GM19035 (cell line): Measurements from ENCODE around the gene FTO.

Experiments used
- ATAC-seq: cut with Tn5 transposase; IDR thresholded peaks from one replicate; pipeline ENCODE4 v1.9.1; 2021; ENCODE audit not compliant: unreplicated experiment

The FTO gene

DNA sequence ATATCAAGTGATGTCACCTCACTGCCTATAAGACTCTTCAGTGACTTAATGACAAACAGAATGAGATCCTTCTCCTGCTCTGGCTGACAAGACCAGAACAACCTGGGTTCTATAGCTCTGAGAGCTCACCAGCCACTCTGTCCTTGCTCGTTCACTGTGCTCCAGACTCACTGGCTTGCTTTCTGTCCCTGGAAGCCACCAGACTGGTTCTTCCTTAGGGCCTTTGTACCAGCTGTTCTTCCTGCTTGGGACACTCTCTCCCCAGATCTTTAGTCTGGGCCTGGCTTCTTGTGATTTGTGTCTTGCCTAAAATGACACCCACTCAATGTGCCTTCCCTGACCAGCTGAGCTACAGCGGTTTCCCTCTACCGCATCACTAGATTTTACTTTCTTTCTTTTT lies 76.1 kb downstream of the FTO start:
- ATAC-seq: no peak

DNA sequence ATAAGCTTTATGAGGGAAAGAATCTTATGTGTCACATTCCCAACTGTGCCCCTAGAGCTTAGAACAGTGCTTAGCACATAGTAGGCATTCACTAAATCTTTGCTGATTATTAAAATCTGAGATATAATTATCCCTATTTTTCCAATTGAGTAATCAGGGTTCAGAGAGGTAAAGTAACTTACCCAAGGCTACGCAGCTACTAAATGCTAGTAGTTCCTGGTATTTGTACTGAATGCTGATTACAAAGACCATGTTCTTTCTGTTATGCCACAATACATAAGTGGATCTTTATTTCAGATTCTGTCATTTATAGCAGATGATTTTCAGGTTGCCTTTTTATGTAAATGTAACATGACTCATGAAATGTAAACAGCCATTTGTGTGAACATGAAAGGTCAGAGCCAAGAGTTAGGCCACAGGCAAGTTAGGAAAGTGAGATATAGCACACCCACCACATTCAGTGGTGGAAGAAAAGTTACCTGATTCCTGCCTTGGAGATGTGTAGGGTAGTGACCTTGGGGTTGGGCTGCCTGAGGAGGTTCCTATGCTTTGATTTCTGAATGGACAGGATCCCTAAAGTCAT lies 77.2 kb downstream of the FTO start:
- ATAC-seq: no peak

DNA sequence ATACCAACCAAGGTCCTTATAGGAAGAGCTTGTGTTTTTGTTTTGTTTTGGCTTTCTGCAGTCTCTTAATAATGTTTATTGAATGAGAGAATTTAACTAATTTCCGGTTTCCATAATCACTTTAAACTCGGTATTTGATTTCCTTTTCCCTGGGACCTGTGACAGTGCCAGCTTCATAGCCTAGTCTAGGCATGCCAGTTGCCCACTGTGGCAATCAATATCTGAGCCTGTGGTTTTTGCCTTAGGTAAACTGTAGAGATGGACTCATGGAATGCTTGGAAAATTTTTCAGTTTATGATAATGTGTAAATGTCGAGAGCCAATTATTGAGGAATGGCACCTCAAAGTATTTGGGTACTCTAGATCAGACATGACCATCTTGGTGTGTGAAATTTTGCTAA lies 78.2 kb downstream of the FTO start:
- ATAC-seq: no peak

DNA sequence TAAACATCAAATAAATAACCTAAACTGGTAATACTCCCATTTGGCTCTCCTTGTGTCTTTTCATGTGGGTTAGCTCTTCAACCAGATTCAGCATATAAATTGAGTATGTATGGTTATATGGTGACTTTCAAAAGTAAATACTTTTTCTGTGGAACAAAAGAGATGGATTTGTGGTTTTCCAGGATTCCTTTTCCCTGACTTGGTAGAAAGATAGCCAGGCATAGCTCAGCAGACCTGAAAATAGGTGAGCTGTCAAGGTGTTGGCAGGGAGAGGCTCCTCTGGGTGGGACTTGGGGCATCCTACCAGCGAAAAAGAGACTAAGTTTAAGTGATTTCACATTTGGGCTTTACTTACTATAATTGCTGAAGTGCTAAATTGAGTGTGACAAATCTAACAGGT lies 80.3 kb downstream of the FTO start:
- no peak for ATAC-seq

DNA sequence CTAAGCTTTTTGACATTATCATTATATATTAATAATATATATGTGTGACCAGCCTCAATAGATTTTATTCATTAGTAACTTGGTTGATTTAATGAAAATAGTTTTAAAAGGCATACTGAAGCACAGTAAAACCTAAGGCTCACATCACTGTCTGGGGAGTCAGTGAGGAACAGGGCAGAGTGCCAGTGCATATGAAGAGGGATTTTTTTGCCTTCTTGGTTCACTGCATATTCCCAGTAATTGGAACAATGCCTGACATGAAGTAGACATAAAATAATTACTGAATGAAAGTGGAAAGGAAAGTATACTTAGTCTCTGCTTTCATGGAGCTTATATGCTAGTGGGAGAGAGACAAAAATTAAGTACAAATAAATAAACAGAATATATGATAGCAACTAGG lies 81.1 kb downstream of the FTO start:
- no peak for ATAC-seq

DNA sequence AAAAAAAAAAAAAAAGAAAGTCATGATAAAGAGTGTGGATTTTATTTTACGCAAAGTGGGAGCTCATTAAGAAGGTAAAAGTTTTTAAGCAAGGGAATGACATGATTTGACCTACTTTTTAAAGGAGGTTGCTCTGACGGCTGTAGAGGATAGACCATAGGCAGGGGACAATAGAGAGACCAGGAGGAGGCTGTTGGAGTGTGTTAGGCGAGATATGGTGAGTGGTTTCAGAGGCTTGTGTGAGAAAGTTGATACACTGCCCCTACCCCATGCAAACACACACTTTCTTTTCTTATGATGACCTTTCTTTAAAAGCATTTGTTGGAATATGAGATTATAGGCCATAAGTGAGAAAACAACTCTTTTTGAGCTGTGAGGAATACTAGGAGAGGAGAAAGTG lies 82.0 kb downstream of the FTO start:
- ATAC-seq: no peak

DNA sequence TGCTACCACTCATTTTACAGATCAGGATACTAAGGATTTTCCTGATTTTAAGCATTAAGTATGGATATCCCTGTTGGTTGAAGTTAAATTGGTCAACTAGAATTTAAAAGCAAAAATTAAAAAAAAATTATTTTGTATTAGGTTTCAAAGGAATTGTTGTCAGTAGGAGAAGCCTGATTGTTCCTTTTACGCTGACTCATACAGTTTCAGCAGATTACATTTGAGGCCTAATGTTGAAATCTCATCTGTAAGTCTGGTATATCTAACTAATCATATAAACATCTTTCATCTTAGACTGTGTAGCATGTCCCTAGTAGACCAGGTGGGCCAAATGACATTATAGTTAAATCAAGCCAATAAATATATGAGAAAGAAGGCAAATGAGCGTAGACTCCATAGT lies 83.5 kb downstream of the FTO start:
- no peak for ATAC-seq

DNA sequence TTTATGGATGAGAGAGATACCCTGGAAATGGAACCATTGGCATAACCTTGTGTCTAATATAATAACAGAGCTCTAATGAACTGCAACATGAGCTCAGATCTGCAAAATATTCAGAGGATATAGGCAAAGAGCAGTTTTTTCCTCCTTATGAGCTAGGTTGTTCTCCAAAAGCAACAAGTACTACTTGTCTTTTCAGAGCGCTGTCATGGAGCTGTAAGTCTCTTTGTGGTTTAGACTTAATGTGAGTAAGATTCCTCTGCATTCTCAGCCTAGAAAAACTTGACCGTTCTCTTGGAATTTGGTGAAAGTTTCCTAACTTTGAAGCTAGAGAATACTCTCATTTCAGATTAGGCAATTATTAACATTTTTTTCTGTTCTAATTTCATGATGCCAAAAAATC lies 85.2 kb downstream of the FTO start:
- no peak for ATAC-seq

DNA sequence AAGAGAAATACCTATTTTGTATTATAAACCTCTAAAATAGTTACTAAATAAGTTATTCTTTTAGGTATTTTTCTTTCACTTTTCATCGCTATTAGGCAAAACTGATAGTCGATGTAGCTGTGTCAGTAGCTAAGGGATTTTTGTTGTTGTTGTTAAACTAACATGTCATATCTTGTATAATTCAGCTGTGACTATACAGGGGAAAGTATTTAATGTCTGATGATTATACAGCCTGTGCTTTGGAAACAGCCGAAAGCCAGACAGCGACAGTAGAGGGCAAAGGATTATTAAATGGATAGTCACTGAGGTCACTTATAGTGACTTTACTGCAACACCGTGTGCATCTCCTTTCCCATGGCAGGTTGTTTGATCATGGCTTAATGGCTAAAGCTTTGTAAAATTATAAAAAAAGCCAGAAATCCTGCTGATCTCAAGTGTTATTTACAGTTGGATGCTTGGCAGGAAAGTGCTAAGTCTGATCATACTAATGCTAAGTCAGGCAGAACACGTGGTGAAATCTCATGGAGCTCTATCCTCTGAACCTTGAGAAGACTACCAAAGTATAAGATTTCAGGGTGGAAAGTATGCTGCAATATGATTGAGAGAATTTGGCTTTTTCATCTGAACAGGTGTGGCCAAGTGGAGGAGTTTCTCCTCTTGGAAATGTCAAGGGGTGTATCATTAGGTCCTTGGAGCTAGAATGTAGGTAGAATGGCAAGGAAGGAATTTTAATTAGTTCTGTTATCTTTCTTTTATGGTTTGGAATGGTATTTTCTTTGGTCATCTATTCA lies 88.4 kb downstream of the FTO start:
- ATAC-seq: no peak

DNA sequence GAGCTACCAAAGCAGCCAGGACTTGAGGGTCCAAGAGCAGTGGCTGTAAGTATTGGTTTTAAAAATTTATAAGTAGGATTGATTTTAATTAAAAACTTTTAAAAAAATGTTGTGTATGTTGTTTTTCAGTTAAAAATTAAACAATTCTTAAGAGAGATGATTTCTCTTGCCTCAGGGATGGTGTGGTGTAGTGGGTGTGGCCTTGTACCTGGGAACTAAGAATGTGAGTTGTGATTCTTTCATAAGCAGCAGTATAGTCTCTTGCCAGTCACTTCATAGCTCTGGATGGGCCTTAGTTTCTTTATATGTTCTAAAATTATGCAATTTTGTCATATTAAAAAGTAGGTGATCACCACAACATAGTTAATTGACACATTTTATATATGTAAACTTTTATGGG lies 99.5 kb downstream of the FTO start:
- ATAC-seq: no peak

DNA sequence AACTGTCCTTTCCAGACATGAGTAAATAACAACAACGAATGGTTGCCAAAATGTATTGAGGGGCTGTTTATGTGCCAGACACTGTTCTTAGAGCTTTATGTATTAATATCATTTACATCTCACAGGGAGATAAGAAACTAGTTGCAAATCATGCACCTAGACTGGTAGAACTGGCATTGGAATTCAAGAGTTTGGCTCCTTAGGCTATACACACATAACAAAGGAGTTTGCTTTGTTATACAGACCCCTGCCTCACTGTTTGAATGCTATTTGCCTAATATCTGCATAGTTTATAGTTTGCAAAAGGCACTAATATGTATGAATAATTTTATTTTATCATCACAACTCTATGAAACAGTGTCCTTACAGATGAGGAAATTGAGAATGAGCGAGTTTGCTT lies 100.0 kb downstream of the FTO start:
- ATAC-seq: no peak

DNA sequence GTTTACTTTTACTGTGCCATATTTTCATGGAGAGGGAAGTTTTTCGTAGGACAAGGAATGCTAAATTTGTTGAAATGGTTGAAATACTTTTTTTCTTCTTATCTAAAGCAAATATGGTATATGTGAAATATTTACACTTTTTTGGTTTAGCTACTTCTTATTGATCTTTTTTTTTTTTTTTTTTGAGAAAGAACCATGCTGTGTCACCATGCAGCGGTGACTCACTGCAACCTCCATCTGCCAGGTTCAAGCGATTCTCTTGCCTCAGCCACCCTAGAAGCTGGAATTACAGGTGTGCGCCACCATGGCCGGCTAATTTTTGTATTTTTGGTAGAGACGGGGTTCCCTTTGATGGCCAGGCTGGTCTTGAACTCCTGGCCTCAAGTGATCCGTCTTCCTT lies 100.5 kb downstream of the FTO start:
- no peak for ATAC-seq

DNA sequence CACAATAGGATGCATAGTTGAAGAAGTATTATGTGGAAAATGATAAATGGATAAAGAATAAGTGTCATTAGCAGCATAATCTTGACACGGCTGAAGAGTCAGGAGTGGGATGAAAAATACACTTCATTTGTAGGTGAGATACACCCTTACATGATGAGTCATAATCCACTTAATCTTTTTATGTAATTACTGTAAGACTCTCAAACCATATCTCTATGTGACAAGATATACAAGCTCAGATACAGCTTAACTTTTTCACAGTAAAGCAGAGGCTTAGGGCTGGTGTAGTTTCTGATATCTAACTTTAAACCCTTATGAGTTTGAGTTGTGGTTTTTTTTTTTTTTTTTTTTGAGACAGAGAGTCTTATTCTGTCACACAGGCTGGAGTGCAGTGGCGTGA lies 101.2 kb downstream of the FTO start:
- no peak for ATAC-seq

DNA sequence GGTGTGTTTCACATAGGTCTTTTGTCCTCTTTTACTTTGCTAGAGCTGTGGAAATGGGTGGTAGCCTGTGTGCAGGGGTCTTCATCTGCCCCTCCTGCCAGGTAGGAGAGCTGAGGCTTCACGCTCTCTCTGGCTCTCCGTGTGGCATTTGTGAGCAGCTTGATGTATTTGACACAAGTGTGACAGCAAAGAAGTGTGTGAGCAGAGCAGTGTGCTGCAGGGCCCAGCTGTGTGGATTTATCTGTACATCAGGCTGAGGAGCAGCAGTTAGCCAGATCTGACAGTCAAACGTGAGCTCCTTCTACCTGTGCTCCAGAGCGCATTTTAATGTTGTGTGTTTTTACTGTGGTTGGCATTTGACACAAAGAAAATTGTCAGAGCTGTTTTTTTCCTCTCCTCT lies 101.8 kb downstream of the FTO start:
- ATAC-seq: no peak

DNA sequence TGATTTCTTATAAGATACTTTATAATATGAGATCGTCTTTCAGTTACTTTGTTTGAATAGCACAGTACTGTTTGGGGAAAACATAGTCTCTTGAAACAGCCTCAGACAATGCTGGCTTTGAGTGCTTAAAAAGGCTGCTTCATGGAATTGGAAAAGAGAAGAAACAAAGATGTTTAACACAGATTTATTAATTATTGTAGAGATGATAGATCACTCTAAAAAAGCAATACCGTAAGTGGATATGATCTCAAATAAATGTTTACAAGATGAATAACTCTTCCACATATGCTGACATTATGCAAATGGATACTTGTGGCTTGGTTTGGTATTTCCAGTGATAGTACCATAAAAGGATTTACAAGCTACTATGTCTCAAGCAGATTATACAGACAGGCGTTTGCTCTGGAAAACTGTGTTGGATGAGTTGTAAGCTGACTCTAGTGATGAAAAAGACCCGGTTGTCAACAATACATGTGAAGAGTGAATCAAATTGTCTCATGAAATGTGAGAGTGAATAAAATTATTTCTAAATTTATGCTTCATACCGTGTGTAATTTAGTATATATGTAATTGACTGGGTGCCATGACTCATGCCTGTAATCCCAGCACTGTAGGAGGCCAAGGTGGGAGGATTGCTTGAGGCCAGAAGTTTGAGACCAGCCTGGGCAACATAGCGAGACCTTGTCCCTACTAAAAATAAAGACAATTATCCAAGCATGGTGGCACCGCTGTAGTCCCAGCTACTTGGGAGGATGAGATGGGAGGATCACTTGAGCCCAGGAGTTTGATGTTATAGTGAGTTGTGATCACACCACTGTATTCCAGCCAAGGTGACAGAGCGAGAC lies 105.4 kb downstream of the FTO start:
- no peak for ATAC-seq

DNA sequence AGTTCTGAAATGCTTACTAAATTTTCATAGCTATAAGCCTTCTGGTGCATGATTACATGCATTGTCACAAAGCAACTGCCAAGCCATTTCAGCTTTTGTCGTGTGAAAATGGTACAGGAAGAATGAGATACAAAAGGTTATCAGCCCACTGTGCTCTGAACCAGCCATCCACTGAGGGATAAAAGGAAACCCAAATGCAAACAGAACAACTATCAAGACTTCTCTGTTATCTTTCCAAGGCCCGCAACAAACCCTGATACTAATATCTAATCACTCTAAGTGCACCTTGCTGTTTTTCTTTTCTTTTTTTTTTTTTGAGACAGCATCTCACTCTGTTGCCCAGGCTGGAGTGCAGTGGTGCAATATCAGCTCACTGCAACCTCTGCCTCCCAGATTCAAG lies 109.0 kb downstream of the FTO start:
- ATAC-seq: no peak

DNA sequence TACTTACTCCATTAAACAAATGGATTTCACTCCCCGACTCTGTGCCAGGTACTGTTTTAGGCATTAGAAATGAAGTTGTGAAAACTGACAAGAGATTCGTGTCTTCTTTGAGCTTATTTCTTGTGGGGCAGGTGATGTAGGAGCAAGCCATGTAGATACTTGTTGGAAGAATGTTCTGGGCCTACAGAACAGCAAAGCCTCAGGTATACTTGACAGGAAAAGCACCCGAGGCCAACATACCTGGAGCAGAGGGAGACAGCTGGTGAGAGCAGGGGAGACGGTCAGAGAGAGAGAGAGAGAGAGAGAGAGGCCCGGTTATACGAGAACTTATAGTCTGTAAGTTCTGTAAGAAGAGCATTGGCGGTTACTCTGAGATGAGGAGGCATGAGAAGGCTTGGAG lies 110.8 kb downstream of the FTO start:
- no peak for ATAC-seq

DNA sequence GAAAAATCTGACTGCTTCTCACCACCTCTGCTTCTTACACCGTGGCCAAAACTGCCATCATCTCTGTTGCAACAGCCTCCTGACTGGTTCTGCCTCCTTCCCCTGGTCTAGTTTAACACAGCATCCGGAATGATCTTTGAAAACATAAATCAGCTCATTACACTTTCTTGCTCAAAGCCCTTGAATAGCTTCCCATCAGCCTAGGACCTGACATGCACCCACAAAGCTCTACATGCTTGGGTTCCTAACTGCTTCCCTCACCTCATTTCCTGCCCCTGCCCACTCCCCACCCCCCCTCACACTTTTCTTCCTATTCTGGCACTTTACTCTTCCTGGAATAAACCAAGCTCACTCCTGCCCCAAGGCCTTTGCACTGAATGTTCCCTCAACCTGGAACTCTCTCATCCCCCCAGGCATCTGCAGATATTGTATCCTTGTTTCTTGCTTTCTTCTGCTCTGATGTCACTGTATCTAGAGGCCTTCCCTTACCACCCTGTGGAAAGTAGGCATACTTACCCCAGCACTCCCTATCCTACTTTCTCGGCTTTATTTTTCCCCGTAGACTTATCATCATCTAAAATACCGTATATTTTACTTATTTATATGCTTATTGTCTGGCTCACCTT lies 112.4 kb downstream of the FTO start:
- ATAC-seq: no peak

DNA sequence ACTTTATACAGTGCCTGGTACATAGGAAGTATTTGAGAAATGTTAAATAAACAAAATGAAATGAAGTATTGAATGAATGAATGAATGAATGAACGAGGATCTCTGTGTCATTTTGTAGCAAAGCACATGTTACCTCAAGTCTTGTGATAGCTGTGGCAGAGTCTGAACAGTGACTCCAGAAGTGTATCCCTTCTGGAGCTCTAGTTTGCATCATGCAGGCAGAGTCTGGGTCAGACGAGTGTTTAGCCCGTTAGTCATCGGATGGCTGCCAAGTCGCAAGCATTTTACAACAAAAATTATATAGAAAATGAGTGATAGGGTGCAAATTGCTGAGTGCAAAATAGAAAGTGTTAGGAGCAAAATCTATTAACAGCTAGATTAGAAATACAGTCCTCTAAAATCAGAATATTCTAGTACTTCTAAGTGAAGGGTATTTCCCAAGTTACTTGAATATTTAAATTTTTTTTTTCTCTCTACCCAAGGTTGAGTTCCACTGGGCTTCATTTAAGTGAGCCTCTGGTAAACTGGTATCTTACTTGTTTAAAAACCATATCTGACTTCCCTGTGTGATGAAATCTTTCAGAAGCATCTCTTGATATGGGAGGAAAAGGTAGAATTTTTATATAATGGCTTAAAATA lies 113.3 kb downstream of the FTO start:
- ATAC-seq: no peak

DNA sequence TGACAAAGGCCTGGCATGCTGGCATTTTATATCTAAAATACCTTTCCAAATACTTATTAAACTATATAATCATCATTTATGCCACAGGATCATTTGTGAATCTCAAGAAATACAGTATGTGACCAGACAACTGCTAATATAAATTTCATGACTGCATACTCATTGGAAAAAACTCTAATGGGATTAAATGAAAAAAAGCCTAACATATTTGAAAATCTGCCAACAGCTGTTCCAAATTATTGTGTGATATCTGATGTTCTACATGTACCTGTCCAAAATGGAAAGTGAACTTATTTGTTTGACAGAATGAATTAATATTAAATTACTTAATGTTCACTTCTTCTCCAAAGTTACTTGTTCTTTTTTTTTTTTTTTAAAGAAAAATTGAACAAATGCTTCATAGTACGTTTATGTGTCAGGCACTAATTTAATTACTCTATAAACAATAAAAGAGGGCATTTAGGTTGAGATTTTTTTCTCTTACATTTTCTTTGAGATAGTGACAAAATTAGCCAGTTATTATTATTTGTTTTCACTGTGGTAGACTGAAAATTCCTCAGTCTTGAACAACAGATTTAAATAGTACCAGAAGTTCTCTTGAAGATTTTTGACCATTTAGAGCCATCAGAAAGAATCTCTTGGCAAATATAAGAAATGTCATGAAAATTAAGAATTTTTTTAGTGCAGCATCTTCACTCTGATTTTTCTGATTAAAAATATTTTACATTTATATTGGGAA lies 114.0 kb downstream of the FTO start:
- ATAC-seq: no peak

DNA sequence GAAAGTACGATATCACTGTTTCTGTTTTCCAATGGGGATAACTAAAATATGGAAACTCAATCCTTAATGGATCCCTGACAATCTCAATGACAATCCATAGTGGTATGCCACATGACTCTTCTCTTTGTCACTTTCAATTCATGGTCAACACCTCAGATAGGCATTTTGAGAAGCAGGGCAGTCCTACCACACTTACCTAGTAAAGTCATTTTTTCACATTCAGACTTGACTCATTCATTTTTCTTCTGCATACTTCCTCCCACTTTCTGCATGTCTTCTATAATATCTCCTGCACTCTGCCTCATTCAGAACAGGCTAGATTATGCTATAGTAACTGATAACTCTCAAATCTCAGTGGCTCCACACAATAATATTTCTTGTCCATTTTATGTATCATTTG lies 117.5 kb downstream of the FTO start:
- no peak for ATAC-seq
